ENCODE results near the gene ATRX.
"Not testable (repeated sequence)": the region's sequence is repeated elsewhere in the genome, so short reads cannot be mapped to it uniquely, and the experiment has no call there.

The ATRX gene

DNA sequence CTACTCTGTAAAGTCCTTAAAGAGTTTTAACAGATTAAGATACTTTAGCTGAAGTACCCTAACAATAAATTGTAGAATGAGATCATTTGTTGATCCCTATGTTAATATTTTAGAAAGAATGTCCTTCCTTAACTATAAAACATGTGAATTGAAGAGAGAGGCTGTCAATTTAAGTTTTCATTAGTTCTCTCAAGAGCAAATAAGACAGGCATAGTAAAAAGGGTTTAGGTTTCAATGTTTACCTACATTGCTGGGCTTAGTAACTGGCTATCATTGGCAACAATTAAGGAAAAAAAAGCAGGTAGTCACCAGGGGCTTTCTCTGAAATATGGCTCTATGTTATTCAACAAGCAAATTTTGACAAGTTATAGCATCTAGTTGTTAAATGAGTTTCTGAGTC, 91.5 kb downstream of the ATRX start:
- no peak for DNase-seq (ENCODE audit: low read depth)
- no peak for TF ChIP-seq CTCF (IDR thresholded peaks at IDR 0.05; ENCODE audit: control insufficient read depth, insufficient read depth, low read depth, low read length, missing control alignments)
- H3K4me3 ChIP-seq (ENCODE audit: control insufficient read depth, low read depth, low read length): no peak overlapping the region

DNA sequence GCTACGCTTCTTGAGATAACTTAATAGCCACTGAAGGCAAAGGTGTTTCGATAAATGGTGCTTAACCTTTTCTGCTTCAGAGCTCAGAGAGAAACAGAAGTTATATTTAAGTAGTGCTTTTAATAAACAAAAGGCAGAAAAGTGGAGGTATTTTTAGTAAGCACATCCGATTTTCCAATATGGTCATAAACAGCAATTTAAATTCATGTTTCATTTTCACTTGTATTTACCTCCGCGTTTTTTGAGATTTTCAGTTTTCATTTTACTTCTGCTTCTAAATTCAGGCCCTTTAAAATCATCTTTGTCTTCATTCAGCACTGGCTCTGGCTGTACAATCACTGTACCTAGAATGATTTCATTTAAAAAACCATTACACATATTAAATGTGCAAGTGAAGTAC, 92.4 kb downstream of the ATRX start:
- no peak for TF ChIP-seq CTCF (IDR thresholded peaks at IDR 0.05; ENCODE audit: control insufficient read depth, insufficient read depth, low read depth, low read length, missing control alignments)
- DNase-seq (ENCODE audit: low read depth): no peak
- H3K4me3 ChIP-seq (ENCODE audit: control insufficient read depth, low read depth, low read length): no peak overlapping the region

- no peak for DNase-seq (ENCODE audit: low read depth)
- H3K4me3 ChIP-seq (ENCODE audit: control insufficient read depth, low read depth, low read length): no peak overlapping the region
- no peak for TF ChIP-seq CTCF (IDR thresholded peaks at IDR 0.05; ENCODE audit: control insufficient read depth, insufficient read depth, low read depth, low read length, missing control alignments)
These were observed 94.1 kb downstream of the ATRX start for GRCh38 chrX:77691916-77692315.

GRCh38 chrX:77689376-77689775, 96.6 kb downstream of the ATRX start:
- TF ChIP-seq CTCF (IDR thresholded peaks at IDR 0.05; ENCODE audit: control insufficient read depth, insufficient read depth, low read depth, low read length, missing control alignments): no peak
- no peak for DNase-seq (ENCODE audit: low read depth)
- no peak overlapping the region for H3K4me3 ChIP-seq (ENCODE audit: control insufficient read depth, low read depth, low read length)

DNA sequence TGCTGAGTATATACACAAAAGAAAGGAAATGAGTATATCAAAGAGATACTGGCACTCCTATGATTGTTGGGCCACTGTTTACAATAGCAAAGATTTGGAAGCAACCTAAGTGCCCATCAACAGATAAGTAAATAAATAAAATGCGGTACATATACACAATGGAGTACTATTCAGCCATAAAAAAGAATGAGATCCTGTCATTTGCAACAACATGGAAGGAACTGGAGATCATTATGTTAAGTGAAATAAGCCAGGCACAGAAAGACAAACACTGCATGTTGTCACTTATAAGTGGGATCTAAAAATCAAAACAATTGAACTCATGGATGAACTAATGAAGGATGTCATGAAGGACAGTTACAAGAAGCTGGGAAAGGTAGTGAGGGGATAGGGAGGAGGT, 100.3 kb downstream of the ATRX start:
- not testable (repeated sequence) for H3K4me3 ChIP-seq (ENCODE audit: control insufficient read depth, low read depth, low read length); DNase-seq (ENCODE audit: low read depth)

DNA sequence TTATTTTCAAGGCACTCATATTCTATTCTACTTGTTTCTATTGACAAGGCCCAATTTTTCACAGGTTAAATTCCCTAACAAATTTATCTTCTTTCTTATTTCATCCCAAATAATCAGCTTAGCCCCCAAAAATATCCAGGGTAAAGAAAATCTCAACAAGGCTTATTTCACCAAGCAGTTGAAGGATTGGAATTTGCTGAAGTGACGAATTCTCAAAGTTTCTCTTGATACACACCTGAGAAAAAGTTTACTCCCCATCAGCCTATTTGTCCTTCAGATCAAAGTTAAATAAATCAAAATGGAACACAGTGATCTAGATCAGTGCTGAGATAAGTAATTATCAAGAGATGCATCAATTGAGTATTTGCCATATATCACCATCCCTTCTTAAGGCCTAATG, 106.9 kb downstream of the ATRX start:
- DNase-seq (ENCODE audit: low read depth): no peak
- no peak for TF ChIP-seq CTCF (IDR thresholded peaks at IDR 0.05; ENCODE audit: control insufficient read depth, insufficient read depth, low read depth, low read length, missing control alignments)

DNA sequence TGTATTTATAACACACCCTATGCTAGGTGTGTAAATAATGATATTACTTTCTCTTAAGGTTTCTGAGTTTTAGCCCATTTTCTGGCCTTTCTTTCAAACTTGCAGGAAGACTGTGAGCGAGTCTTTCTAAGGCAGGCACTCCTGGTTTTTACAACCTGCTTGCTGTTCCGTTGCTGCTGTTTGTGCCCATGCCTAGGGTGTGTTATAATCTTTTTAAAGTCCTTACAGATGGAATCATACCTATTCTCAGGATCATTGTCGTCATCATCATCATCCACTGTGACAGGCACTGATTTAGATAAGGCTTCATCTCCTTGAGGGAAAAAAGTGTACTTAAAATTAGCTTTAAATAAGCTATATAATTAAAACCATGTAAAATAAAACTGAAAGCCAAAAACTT, 110.0 kb downstream of the ATRX start:
- no peak for TF ChIP-seq CTCF (IDR thresholded peaks at IDR 0.05; ENCODE audit: control insufficient read depth, insufficient read depth, low read depth, low read length, missing control alignments)
- no peak for DNase-seq (ENCODE audit: low read depth)

More for the DNA sequence above, 106.9 kb downstream of the ATRX start:
- no peak overlapping the region for H3K4me3 ChIP-seq (ENCODE audit: control insufficient read depth, low read depth, low read length)

More for the DNA sequence above, 110.0 kb downstream of the ATRX start:
- H3K4me3 ChIP-seq (ENCODE audit: control insufficient read depth, low read depth, low read length): no peak overlapping the region
